Immature natural killer cell (primary cell): ENCODE measurements around the gene MBL2. TPM values are rescaled to one million over a fixed set of nuclear protein-coding genes. Genes with fewer than 3 reads are reported as not detected.

Experiments
- DNase-seq, 3 donors: peaks; one replicate each; pipeline ENCODE4 v3.0.0; 2022; ENCODE audit warnings: mixed read lengths in 1 of 3
- H3K27ac Mint-ChIP-seq, 6 donors: one replicate each; pipeline ENCODE4 v1.8.0; 2020; ENCODE audit warnings: mixed read lengths in 6 of 6, mild to moderate bottlenecking in 5 of 6, inconsistent platforms in 4 of 6, moderate library complexity in 3 of 6
- H3K27me3 Mint-ChIP-seq, 3 donors: one replicate each; pipeline ENCODE4 v1.8.0; 2020 to 2021; ENCODE audit warnings: low read depth in 3 of 3, mild to moderate bottlenecking in 3 of 3, mixed read lengths in 3 of 3, moderate library complexity in 3 of 3, inconsistent platforms in 1 of 3
- H3K36me3 Mint-ChIP-seq, 3 donors: one replicate each; pipeline ENCODE4 v1.8.0; 2020; ENCODE audit warnings: mixed read lengths in 3 of 3, inconsistent platforms in 2 of 3, mild to moderate bottlenecking in 2 of 3
- H3K4me1 Mint-ChIP-seq, 2 donors: one replicate each; pipeline ENCODE4 v1.8.0; 2020; ENCODE audit warnings: inconsistent platforms in 2 of 2, mild to moderate bottlenecking in 2 of 2, mixed read lengths in 2 of 2, moderate library complexity in 1 of 2
- H3K4me3 Mint-ChIP-seq, 5 donors: one replicate each; pipeline ENCODE4 v1.8.0; 2020; ENCODE audit warnings: mild to moderate bottlenecking in 5 of 5, mixed read lengths in 5 of 5, inconsistent platforms in 3 of 5, moderate library complexity in 3 of 5
- H3K9me3 Mint-ChIP-seq, 6 donors: one replicate each; pipeline ENCODE4 v1.8.0; 2020; ENCODE audit warnings: mild to moderate bottlenecking in 6 of 6, mixed read lengths in 6 of 6, inconsistent platforms in 4 of 6, moderate library complexity in 3 of 6
- polyA plus RNA-seq, 3 donors: library from polyadenylated mRNA; unstranded; fragments of 300-500 nt; fragmentation: Illumina TruSeq; gene quantifications; one replicate each; pipeline ENCODE4 v1.2.3, GENCODE V29; 2021

Gene MBL2
- polyA plus RNA-seq, 3 donors from 2014 or later = not detected

DNA sequence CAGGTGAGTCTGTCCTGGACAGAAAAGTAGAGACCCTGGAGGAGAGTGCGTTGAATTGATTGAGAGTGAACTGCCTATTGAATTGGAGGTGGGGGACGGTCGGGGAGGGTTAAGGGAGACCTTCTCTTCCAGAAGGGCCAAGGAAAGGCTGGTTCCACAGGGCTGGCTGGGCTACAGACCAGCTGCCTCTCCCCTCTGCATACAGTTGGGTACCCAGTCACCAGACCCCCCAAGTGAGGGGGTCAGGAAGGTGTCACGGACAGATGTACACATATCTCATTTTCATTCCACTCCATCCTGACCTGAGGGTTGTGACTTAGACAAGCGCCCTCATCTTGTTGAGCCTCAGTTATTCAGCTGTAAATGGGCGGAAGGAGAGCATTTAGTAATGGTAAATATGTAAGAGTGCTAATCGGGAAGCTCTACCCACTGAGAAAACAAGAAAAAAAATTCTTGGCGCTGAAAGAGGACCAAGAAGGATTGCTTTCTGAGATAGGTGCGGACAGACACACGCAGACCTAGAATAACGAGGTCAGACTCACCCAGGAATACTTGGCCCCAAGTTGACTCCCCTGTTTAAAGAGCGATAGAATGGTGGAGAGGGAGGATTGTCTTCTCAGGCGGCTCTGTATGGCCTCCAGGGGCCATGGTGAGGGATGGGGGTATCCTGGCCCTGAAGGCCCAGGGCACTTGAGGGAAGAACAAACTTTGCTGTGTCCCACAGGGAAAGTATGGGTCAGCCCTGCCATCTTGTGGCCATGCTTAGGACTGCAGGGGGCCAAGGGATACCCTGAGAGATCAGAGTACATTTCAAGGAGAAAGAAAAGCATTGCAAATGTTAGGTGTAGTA lies 7.2 kb upstream of the MBL2 start:
- Mint-ChIP-seq H3K4me1 (no peaks in the 10 kb centered on the region), H3K9me3 (peaks cover 0 to 11% (median under 1%) of the 10 kb centered on the region in 6 donors), H3K36me3 (no peaks in the 10 kb centered on the region), H3K27me3 (peaks cover 0 to 1% (median 0%) of the 10 kb centered on the region in 3 donors), H3K27ac (no peak overlapping the region), H3K4me3 (no peak overlapping the region)
- peak; percentile 3 to 19 (median 6) for DNase-seq

DNA sequence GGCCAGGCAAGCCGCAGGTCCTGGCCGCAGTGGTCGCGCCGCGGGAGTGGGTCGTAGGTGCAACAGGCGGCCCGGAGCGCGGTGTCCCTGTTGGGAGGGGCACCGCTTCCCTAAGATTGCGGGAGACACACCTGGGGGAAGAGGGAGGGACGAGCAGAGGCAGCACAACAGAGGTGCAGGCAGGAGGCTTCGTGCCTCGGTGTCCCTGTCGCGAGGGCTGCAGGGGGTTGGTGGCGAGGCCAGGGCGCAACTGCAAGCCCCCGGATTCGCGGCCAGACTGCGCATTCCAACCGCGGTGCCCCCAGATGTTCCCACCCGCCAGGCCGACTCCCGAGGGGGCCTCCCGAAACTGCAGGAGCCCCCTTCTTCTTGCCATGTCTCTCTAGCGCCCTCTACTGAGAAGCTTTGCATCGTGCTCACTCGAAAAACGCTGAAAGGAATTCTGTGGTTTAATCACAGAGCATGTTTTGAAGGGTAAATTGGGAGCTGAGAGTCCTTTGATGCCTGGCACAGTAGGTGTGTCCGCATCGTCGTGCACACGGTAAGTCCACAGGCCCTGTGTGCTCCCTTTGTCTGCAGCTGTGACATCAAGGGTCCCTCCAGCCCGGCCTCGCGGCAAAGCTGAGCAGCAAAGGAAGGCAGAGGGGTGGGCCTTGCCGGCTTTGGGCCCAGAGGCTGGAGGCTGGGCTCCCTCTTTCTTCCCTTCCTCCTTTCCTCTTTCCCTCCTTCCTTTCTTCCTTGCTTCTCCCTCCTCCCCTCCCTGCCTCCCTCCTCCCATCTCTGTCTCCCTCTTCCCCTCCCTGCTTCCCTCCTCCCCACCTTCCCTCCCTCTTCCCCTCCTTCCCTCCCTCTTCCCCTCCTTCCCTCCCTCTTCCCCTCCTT lies 6.2 kb upstream of the MBL2 start:
- H3K9me3 Mint-ChIP-seq = peaks cover 0 to 11% (median under 1%) of the 10 kb centered on the region in 6 donors
- no peak overlapping the region for H3K4me3 Mint-ChIP-seq
- no peaks in the 10 kb centered on the region for H3K36me3 Mint-ChIP-seq
- no peaks in the 10 kb centered on the region for H3K4me1 Mint-ChIP-seq
- peaks cover 0 to 1% (median 0%) of the 10 kb centered on the region in 3 donors for H3K27me3 Mint-ChIP-seq
- H3K27ac Mint-ChIP-seq = no peak overlapping the region
- no peak for DNase-seq

DNA sequence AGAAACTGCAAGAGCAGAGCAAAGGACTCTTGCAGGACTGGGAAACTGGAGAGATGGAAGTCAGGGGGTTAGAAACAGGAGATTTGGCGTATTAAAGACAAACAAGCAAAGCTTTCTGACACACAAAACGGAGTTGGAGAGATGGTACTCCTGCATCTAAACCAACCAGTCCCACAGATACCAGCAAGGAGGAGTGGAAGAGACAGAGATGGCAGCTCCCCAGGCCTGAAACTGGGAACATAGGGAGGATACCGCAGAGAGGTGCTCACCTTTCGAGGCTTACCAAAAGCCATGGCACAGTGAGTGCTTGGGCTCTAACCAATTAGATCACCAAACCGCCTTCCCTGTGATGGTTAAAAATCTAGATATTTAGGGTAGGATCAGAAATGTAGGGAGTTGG lies 4.8 kb upstream of the MBL2 start:
- Mint-ChIP-seq H3K27ac (no peak overlapping the region), H3K36me3 (no peaks in the 10 kb centered on the region), H3K4me1 (no peaks in the 10 kb centered on the region), H3K4me3 (no peak overlapping the region), H3K9me3 (peaks cover 0 to 16% (median under 1%) of the 10 kb centered on the region in 6 donors), H3K27me3 (peaks cover 0 to 2% (median 0%) of the 10 kb centered on the region in 3 donors)
- DNase-seq = no peak

DNA sequence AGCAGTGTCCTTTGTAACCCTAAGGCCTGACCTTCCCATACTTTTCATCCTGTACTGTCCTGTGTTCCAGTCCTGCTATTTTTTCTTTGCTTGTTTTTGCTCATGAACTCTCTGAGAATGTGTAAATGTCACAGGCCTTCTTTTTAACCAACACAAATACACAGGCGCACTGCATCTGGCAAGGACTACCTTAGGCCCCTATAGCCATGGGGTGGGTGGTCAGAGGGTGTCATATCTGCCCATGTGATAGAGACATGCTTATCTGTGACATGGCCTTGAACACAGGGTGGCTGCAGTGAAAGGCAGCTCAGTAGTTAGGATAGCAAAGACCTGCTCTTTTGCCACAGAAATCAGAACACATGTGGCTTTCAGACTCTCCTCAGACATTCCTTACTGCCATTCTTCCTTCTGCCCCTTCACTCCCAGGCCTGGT lies 3.9 kb upstream of the MBL2 start:
- no peak for DNase-seq
- Mint-ChIP-seq H3K4me1 (no peaks in the 10 kb centered on the region), H3K4me3 (no peak overlapping the region), H3K27me3 (peaks cover 0 to 2% (median 0%) of the 10 kb centered on the region in 3 donors), H3K27ac (no peak overlapping the region), H3K36me3 (no peaks in the 10 kb centered on the region), H3K9me3 (peaks cover 0 to 16% (median under 1%) of the 10 kb centered on the region in 6 donors)

DNA sequence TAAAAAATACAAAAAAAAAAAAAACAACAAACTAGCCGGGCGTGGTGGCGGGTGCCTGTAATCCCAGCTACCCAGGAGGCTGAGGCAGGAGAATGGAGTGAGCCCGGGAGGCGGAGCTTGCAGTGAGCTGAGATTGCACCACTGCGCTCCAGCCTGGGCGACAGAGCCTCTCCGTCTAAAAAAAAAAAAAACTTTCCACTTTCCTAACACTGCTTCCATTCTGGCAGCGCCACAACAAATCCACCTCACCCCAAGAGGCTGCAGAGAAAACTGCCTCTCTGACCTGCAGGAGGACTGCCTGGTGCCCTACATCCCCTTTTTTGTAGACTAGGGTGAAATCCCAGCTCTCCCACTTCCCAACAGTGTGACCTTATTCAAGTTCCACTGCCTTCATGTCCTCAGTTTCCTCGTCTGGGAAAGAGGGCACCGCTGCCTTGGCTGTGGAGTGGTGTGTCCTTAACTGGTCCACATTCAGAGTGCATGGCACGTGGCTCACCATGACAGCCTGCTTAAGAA lies 2.6 kb upstream of the MBL2 start:
- DNase-seq = no peak
- peaks cover 0 to 16% (median 0%) of the 10 kb centered on the region in 6 donors for H3K9me3 Mint-ChIP-seq
- H3K36me3 Mint-ChIP-seq = no peaks in the 10 kb centered on the region
- H3K4me1 Mint-ChIP-seq = no peaks in the 10 kb centered on the region
- H3K4me3 Mint-ChIP-seq = no peak overlapping the region
- H3K27me3 Mint-ChIP-seq = peaks cover 0 to 2% (median 0%) of the 10 kb centered on the region in 3 donors
- no peak overlapping the region for H3K27ac Mint-ChIP-seq

DNA sequence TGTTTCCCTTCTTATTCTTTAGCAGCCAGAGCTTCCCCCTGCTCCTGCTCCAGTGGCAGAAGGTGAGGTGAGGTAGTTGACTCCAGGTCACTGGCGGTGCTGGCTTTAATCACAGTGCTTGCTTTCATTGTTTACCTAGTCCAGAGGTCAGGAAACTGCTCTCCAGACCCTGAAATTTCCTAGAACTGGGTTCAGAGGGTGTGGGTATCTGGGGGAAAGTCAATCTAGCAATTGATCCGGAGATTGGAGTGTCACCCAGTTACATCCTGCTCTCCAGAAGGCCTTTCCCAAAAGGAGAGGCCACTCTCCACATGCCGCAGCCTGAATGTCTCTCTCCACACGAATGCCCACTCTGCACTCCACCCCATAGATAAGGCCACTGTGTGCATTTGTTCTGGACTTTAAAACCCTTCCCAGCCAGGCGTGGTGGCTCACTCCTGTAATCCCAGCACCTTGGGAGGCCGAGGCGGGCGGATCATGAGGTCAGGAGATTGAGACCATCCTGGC lies 2.1 kb upstream of the MBL2 start:
- H3K9me3 Mint-ChIP-seq = peaks cover 0 to 16% (median 0%) of the 10 kb centered on the region in 6 donors
- H3K4me3 Mint-ChIP-seq = no peak overlapping the region
- peaks cover 0 to 2% (median 0%) of the 10 kb centered on the region in 3 donors for H3K27me3 Mint-ChIP-seq
- no peaks in the 10 kb centered on the region for H3K4me1 Mint-ChIP-seq
- H3K36me3 Mint-ChIP-seq = no peaks in the 10 kb centered on the region
- no peak for DNase-seq
- no peak overlapping the region for H3K27ac Mint-ChIP-seq

DNA sequence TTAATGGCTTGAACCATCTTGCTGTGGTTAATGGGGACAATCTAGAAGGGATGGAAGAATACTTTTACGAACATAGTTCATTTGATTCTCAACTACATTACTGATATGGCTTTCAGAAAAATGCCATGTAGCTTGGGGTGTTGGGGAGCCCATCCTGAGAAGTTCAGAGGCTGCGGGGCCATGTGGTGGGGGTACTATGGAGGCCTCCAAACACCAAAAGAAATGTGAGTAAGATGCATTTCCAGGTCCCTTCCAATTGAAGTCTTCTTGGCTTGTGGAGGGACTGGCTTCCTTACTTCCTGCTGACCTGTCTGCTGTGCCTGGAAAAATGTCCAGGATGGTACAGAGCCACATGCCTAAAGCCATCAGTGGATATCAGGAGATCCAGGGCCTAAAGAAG lies 1.6 kb upstream of the MBL2 start:
- no peaks in the 10 kb centered on the region for H3K4me1 Mint-ChIP-seq

DNA sequence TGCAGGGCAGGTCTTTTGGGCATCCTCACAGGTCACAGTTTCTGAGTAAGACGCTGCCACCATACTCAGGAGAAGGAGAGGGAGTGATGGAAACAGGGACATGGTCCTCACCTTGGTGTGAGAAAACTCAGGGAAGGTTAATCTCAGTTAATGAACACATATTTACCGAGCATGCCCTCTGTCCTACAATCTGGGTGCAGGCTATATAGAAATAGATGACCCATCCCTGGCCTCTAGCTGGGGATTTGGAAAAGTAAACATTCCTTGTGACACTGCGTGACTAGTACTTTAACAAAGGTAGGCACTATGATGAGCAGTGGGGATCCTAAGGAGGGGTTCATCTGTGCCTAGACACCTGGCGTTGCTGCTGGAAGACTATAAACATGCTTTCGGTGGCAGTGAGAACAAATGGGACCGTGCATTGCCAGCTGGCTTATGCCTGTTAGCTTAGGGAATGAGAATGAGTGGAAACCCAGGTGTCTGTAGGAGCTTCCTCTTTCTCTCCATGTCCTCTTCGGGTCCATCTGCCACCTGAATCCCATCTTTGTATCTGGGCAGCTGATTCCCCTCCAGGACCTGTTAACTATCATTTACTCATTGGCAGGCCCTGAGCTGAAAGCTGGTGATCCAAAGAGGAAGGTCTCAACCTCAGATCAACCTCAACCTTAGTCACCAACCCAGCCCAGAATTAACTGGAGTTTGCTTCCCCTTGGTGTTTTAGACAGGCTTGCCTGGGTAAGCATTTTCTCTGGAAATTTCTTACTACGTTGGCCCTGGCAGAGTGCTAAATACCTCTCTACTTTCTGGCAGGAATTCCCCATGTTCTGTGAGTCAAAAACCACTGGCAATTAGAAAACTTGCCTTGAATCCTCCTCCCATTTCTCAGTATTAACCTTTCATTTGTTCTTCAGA lies 794 bp downstream of the MBL2 start:
- Mint-ChIP-seq H3K9me3 (peaks cover 0 to 16% (median 0%) of the 10 kb centered on the region in 6 donors), H3K27me3 (peaks cover 0 to 2% (median 0%) of the 10 kb centered on the region in 3 donors), H3K36me3 (no peaks in the 10 kb centered on the region), H3K27ac (no peak overlapping the region), H3K4me3 (no peak overlapping the region), H3K4me1 (no peaks in the 10 kb centered on the region)
- no peak for DNase-seq

More for the DNA sequence above, 1.6 kb upstream of the MBL2 start:
- no peak for DNase-seq
- H3K9me3 Mint-ChIP-seq = peaks cover 0 to 16% (median 0%) of the 10 kb centered on the region in 6 donors
- H3K27ac Mint-ChIP-seq = no peak overlapping the region
- H3K4me3 Mint-ChIP-seq = no peak overlapping the region
- no peaks in the 10 kb centered on the region for H3K36me3 Mint-ChIP-seq
- H3K27me3 Mint-ChIP-seq = peaks cover 0 to 2% (median 0%) of the 10 kb centered on the region in 3 donors

DNA sequence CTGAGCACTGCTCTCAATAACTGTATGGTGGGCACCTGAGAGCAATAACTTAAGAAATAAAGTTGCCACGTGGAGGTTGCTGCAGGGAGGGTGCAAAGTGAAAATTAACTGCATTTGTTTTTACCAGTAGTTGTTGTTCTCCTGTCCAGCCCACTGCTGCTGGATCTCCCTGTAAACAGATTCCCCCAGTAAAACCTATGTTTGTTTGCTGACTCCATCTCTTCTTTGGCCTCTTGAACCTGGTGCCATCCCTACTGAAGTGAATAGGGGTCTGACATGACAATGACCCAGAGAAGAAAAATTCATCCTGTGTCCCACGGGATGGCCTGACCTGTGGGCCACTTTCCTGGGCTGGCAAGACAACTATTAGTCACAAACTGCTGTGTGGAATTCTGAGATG lies 1.7 kb downstream of the MBL2 start:
- no peak overlapping the region for H3K27ac Mint-ChIP-seq
- H3K27me3 Mint-ChIP-seq = peaks cover 0 to 2% (median 0%) of the 10 kb centered on the region in 3 donors
- DNase-seq = no peak
- no peak overlapping the region for H3K4me3 Mint-ChIP-seq
- no peaks in the 10 kb centered on the region for H3K4me1 Mint-ChIP-seq
- no peaks in the 10 kb centered on the region for H3K36me3 Mint-ChIP-seq
- H3K9me3 Mint-ChIP-seq = peaks cover 0 to 13% (median 0%) of the 10 kb centered on the region in 6 donors

DNA sequence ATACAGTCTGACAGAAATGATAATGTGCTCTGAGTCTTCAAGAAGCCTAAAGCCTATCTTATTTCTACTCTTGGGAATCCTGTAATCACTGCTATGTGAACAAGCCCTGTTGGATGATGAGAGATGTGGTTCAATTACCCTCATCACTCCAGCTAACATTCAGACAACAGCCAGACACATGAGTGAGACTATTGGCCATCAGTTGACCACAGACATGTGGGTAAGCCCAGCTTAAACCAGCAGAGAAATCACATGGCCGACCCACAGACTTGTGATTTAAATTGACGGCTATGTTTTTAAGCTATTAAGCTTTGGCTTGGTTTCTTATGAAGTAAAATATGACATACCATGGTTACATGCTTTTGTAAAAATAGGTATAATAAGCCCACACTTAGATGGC lies 2.6 kb downstream of the MBL2 start:
- Mint-ChIP-seq H3K27ac (no peak overlapping the region), H3K27me3 (peaks cover 0 to 2% (median 0%) of the 10 kb centered on the region in 3 donors), H3K4me1 (no peaks in the 10 kb centered on the region), H3K9me3 (peaks cover 0 to 6% (median 0%) of the 10 kb centered on the region in 6 donors), H3K36me3 (no peaks in the 10 kb centered on the region), H3K4me3 (no peak overlapping the region)
- DNase-seq = no peak

DNA sequence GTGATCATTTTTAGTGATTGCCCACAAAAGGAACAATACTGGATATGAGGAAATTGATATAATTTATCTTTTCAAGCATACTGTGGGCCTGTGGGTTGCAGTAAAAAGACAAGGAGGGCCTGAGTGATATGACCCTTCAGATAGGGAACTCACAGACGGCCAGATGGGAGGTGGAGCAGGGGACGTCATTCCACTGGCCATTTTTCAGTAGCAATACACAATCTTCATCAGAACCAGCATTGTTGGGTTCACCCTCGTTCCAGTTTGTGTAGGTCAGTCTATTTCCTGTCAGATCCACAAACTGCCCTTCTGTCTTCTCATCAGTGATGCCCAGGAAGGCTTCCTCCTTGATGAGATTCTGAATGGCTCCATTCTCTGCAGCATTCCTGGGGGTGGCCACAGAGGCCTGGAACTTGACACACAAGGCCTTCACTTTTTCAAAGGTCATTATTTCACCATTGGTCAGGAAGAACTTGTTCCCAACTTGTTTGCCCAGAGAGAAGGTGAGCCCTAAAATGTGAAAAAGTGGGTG lies 4.5 kb downstream of the MBL2 start:
- Mint-ChIP-seq H3K4me1 (no peaks in the 10 kb centered on the region), H3K27me3 (peaks cover 0 to 2% (median 0%) of the 10 kb centered on the region in 3 donors), H3K27ac (no peak overlapping the region), H3K36me3 (no peaks in the 10 kb centered on the region), H3K4me3 (no peak overlapping the region), H3K9me3 (peaks cover 0 to 2% (median 0%) of the 10 kb centered on the region in 6 donors)
- no peak for DNase-seq

DNA sequence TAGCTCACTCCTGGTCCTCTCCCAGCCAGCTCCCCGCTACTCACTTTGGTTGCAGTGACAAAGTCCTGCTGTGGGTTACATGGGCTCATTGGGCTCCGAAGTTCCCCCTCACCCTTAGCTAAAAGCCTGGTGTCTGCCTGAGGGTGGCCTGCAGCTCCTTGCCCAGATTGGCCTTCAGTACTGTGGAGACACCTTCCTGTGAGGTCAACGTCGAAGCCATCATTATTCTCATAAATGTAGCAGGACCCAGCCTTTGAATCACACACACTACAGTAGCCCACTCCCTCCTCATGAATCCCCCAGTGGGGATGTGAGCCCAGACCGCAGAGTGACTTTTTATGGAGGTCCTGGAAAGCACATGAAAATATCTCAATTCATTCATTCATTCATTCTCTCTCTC lies 10.5 kb downstream of the MBL2 start:
- H3K4me1 Mint-ChIP-seq = no peaks in the 10 kb centered on the region
- H3K9me3 Mint-ChIP-seq = peaks cover 0 to 8% (median under 1%) of the 10 kb centered on the region in 6 donors
- no peak for DNase-seq
- H3K27ac Mint-ChIP-seq = no peak overlapping the region
- H3K4me3 Mint-ChIP-seq = no peak overlapping the region
- peaks cover 0 to 5% (median 0%) of the 10 kb centered on the region in 3 donors for H3K36me3 Mint-ChIP-seq
- H3K27me3 Mint-ChIP-seq = peaks cover 0 to 3% (median 3%) of the 10 kb centered on the region in 3 donors
